Activated CD8-positive, alpha-beta T cell treated with anti-CD3 and anti-CD28 coated beads, Interleukin-2, amount 10 ng/mL, durations not matched to agents 7 days and 5 days (primary cell): ENCODE data around the gene CPXM2. TPM values are rescaled to one million over a fixed set of nuclear protein-coding genes. Genes with fewer than 3 reads are reported as not detected.

Source experiments
- ATAC-seq: fragments of 150-1000 bp; cut with Tn5 transposase; one replicate; pipeline ENCODE4 v1.10.0; 2021; ENCODE audit warnings: moderate library complexity
- CTCF ChIA-PET: fragments of 350-600 bp; sonication (Branson Sonifier 250); formaldehyde crosslinking; loops from one replicate; lab custom pipeline; 2021; ENCODE audit warnings: antibody characterized with exemption; lab: Charles Lee
- POLR2A ChIA-PET: fragments of 350-600 bp; sonication (Branson Sonifier 250); formaldehyde crosslinking; loops from one replicate; lab custom pipeline; 2021; ENCODE audit warnings: antibody characterized with exemption; lab: Charles Lee
- DNase-seq: peaks from one replicate; pipeline ENCODE4 v3.0.0-alpha.2; 2020
- H3K27ac Mint-ChIP-seq: one replicate; pipeline ENCODE4 v1.8.0; 2021; ENCODE audit warnings: mild to moderate bottlenecking, mixed read lengths
- H3K27me3 Mint-ChIP-seq: one replicate; pipeline ENCODE4 v1.8.0; 2021; ENCODE audit warnings: low read depth, mixed read lengths
- H3K36me3 Mint-ChIP-seq: one replicate; pipeline ENCODE4 v1.8.0; 2021; ENCODE audit warnings: low read depth, mixed read lengths
- H3K4me1 Mint-ChIP-seq: one replicate; pipeline ENCODE4 v1.8.0; 2021; ENCODE audit warnings: low read depth, mixed read lengths
- H3K4me3 Mint-ChIP-seq: one replicate; pipeline ENCODE4 v1.8.0; 2021; ENCODE audit warnings: mild to moderate bottlenecking, mixed read lengths
- H3K9me3 Mint-ChIP-seq: one replicate; pipeline ENCODE4 v1.8.0; 2022; ENCODE audit warnings: mixed read lengths; ENCODE audit not compliant: insufficient read depth
- total RNA-seq, 2 experiments: library from RNA; stranded (reverse); gene quantifications; one replicate each; pipeline ENCODE4 v1.2.3, GENCODE V29; 2021

The CPXM2 gene
- total RNA-seq, 2 experiments from 2014 or later = not detected

DNA sequence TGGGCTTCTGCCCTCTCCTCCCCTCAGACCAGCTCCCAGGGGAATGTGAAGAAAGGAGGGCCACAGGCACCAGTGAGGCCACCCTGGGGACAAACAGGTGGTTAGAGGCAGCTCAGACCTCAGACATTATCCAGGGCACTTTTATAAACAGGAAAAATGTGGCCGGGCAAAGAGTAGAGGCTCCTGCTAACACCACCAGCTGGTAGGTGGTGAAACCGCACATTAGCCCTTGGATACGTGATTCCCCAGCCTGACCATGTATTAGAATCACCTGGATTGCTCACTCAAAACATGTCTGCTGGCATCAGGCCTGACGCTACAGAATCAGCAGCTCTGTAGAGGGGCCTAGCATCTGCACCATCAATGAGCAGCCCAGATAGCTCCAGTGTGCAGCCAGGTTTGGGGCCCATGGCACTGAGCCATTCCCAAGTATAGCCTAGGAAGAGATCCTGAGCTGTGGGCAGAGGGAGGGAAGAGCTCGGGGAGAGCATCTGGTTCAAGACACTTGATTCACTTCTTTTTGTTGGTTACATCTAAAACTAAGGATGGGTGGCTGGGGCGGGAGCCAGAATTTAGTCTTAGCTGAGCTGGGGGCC lies 188.3 kb downstream of the CPXM2 start:
- ChIA-PET CTCF (no interaction called here), POLR2A (no interaction called here)
- no peak for ATAC-seq
- H3K36me3 Mint-ChIP-seq = no peaks in the 10 kb centered on the region
- DNase-seq = no peak
- H3K4me3 Mint-ChIP-seq = no peak overlapping the region
- no peak overlapping the region for H3K27ac Mint-ChIP-seq
- no peaks in the 10 kb centered on the region for H3K4me1 Mint-ChIP-seq
- H3K27me3 Mint-ChIP-seq = no peaks in the 10 kb centered on the region
- no peaks in the 10 kb centered on the region for H3K9me3 Mint-ChIP-seq

Other genes starting within 250 kb of the CPXM2 start
- not detected for gene GPR26, start 225.5 kb downstream of the CPXM2 start, total RNA-seq
- gene CHST15, start 201.8 kb upstream of the CPXM2 start, total RNA-seq = not detected